HEK293 (cell line): Measurements from ENCODE around the gene NCKAP5.
A peak's percentile ranks its signal among the peaks of the same experiment; 100 is the strongest.

ENCODE experiments used
- CTCF ChIA-PET: fragments of 350-600 bp; formaldehyde crosslinking; extraction: SDS; loops from one replicate; lab custom pipeline; 2021; ENCODE audit warnings: antibody characterized with exemption; lab: Yijun Ruan, JAX
- POLR2A ChIA-PET: fragments of 300-600 bp; formaldehyde crosslinking; extraction: SDS; loops from one replicate; lab custom pipeline; 2020; ENCODE audit warnings: antibody characterized with exemption, inconsistent platforms; lab: Yijun Ruan, JAX
- H3K27ac ChIP-seq: fragments of 200-500 bp; sonication (Bioruptor generic); 2 replicates; pipeline ENCODE4 v1.5.1; 2014; ENCODE audit warnings: low read depth, low read length, control low read depth, inconsistent platforms; ENCODE audit errors: extremely low read depth
- H3K36me3 ChIP-seq, 2 experiments: fragments of 200-500 bp in 1 of 2; sonication (Bioruptor generic) in 1 of 2; 1 replicate in 1 of 2; 2 replicates in 1 of 2; pipeline ENCODE4 v1.5.1; 2014 to 2017; ENCODE audit warnings: inconsistent platforms in 2 of 2, low read length in 2 of 2; ENCODE audit not compliant: control insufficient read depth in 2 of 2, insufficient read depth in 1 of 2
- H3K4me1 ChIP-seq: fragments of 200-500 bp; sonication (Bioruptor generic); 2 replicates; pipeline ENCODE4 v1.5.1; 2014; ENCODE audit warnings: mild to moderate bottlenecking, low read length, inconsistent platforms; ENCODE audit not compliant: control insufficient read depth, insufficient read depth
- H3K4me3 ChIP-seq: 2 replicates; pipeline ENCODE4 v1.5.1; 2011; ENCODE audit warnings: low read depth, mild to moderate bottlenecking, control low read depth, low read length, moderate library complexity
- H3K9me3 ChIP-seq: fragments of 200-500 bp; sonication (Bioruptor generic); 2 replicates; pipeline ENCODE4 v1.5.1; 2014; ENCODE audit warnings: low read depth, low read length, inconsistent platforms; ENCODE audit not compliant: control insufficient read depth, insufficient read depth
- BCL11B ChIP-seq: fragments of 450-650 bp; formaldehyde crosslinking; IDR thresholded peaks from 2 replicates; pipeline ENCODE4 v1.5.1; 2016; ENCODE audit warnings: low read depth, missing biosample characterization, missing genetic modification characterization
- REPIN1 ChIP-seq: fragments of 450-650 bp; formaldehyde crosslinking; IDR thresholded peaks from 2 replicates; pipeline ENCODE4 v1.5.1; 2017; ENCODE audit warnings: missing biosample characterization, missing genetic modification characterization, low read depth
- WT1 ChIP-seq: fragments of 450-650 bp; formaldehyde crosslinking; IDR thresholded peaks from 2 replicates; pipeline ENCODE4 v1.5.1; 2016; ENCODE audit warnings: missing biosample characterization, missing genetic modification characterization
- ZBTB7A ChIP-seq: fragments of 450-650 bp; formaldehyde crosslinking; IDR thresholded peaks from 2 replicates; pipeline ENCODE4 v1.5.1; 2016; ENCODE audit warnings: low read depth, missing biosample characterization, missing genetic modification characterization
- ZNF10 ChIP-seq: fragments of 450-650 bp; formaldehyde crosslinking; IDR thresholded peaks from 2 replicates; pipeline ENCODE4 v1.5.1; 2017; ENCODE audit warnings: missing biosample characterization, missing genetic modification characterization
- ZNF184 ChIP-seq: fragments of 450-650 bp; IDR thresholded peaks from 2 replicates; pipeline ENCODE4 v1.5.1; 2018; ENCODE audit warnings: missing biosample characterization, mild to moderate bottlenecking, missing genetic modification characterization
- ZNF214 ChIP-seq: fragments of 450-650 bp; formaldehyde crosslinking; IDR thresholded peaks from 2 replicates; pipeline ENCODE4 v1.5.1; 2017; ENCODE audit warnings: missing biosample characterization, mild to moderate bottlenecking, missing genetic modification characterization, borderline replicate concordance
- ZNF266 ChIP-seq: fragments of 450-650 bp; formaldehyde crosslinking; IDR thresholded peaks from 2 replicates; pipeline ENCODE4 v1.5.1; 2016; ENCODE audit warnings: missing biosample characterization, missing genetic modification characterization, low read depth
- ZNF701 ChIP-seq: fragments of 450-650 bp; formaldehyde crosslinking; IDR thresholded peaks from 2 replicates; pipeline ENCODE4 v1.5.1; 2016; ENCODE audit warnings: missing biosample characterization, missing genetic modification characterization
- TF ChIP-seq, protein P1 (sequence below): fragments of 450-650 bp; formaldehyde crosslinking; IDR thresholded peaks from 2 replicates; pipeline ENCODE4 v1.5.1; 2016; ENCODE audit warnings: missing biosample characterization, missing genetic modification characterization
- TF ChIP-seq, protein P2 (sequence below): fragments of 450-650 bp; formaldehyde crosslinking; IDR thresholded peaks from 2 replicates; pipeline ENCODE4 v1.5.1; 2017; ENCODE audit warnings: missing biosample characterization, missing genetic modification characterization
- TF ChIP-seq, protein P3 (sequence below): fragments of 450-650 bp; formaldehyde crosslinking; IDR thresholded peaks from 2 replicates; pipeline ENCODE4 v1.5.1; 2016; ENCODE audit warnings: missing biosample characterization, missing genetic modification characterization
- TF ChIP-seq, protein P4 (sequence below): fragments of 450-650 bp; formaldehyde crosslinking; IDR thresholded peaks from 2 replicates; pipeline ENCODE4 v1.5.1; 2016; ENCODE audit warnings: missing biosample characterization, missing genetic modification characterization
- TF ChIP-seq, protein P5 (sequence below): fragments of 450-650 bp; formaldehyde crosslinking; IDR thresholded peaks from 2 replicates; pipeline ENCODE4 v1.5.1; 2017; ENCODE audit warnings: missing biosample characterization, missing genetic modification characterization
- TF ChIP-seq, protein P6 (sequence below): fragments of 450-650 bp; formaldehyde crosslinking; optimal IDR thresholded peaks from 2 replicates; pipeline ENCODE3; 2016; ENCODE audit warnings: missing biosample characterization, mild to moderate bottlenecking, missing genetic modification characterization

Gene NCKAP5

DNA sequence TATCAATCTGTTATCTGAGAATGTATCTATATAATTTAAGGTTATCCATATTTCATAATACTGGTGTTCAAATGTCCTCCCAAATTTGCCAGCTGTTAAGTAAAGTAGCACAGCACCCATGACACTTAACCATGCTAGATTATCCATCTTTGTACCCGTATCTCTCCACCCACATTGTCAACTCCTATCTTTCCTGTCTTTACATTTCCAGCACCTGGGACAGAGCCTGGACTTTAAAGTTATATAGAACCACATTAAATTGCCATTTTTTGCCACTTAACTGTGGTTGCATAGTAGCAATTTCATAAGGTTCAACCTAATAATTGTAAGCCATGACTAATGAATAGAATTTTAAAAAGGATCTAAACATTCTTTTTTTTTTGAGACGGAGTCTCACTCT, 226.7 kb downstream of the NCKAP5 start:
- TF ChIP-seq, protein P1, sequence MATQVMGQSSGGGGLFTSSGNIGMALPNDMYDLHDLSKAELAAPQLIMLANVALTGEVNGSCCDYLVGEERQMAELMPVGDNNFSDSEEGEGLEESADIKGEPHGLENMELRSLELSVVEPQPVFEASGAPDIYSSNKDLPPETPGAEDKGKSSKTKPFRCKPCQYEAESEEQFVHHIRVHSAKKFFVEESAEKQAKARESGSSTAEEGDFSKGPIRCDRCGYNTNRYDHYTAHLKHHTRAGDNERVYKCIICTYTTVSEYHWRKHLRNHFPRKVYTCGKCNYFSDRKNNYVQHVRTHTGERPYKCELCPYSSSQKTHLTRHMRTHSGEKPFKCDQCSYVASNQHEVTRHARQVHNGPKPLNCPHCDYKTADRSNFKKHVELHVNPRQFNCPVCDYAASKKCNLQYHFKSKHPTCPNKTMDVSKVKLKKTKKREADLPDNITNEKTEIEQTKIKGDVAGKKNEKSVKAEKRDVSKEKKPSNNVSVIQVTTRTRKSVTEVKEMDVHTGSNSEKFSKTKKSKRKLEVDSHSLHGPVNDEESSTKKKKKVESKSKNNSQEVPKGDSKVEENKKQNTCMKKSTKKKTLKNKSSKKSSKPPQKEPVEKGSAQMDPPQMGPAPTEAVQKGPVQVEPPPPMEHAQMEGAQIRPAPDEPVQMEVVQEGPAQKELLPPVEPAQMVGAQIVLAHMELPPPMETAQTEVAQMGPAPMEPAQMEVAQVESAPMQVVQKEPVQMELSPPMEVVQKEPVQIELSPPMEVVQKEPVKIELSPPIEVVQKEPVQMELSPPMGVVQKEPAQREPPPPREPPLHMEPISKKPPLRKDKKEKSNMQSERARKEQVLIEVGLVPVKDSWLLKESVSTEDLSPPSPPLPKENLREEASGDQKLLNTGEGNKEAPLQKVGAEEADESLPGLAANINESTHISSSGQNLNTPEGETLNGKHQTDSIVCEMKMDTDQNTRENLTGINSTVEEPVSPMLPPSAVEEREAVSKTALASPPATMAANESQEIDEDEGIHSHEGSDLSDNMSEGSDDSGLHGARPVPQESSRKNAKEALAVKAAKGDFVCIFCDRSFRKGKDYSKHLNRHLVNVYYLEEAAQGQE (tag by site-specific recombination) = peak; percentile 85
- TF ChIP-seq, protein P2, sequence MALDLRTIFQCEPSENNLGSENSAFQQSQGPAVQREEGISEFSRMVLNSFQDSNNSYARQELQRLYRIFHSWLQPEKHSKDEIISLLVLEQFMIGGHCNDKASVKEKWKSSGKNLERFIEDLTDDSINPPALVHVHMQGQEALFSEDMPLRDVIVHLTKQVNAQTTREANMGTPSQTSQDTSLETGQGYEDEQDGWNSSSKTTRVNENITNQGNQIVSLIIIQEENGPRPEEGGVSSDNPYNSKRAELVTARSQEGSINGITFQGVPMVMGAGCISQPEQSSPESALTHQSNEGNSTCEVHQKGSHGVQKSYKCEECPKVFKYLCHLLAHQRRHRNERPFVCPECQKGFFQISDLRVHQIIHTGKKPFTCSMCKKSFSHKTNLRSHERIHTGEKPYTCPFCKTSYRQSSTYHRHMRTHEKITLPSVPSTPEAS (tag by site-specific recombination) = no peak
- no peak overlapping the region for H3K4me3 ChIP-seq
- H3K27ac ChIP-seq = no peak overlapping the region
- H3K4me1 ChIP-seq = no peaks in the 10 kb centered on the region
- H3K9me3 ChIP-seq = no peaks in the 10 kb centered on the region
- POLR2A ChIA-PET = no interaction called here
- CTCF ChIA-PET = interaction anchor here (1.0 kb wide), 1 partner anchor 438 kb away, joined by 3 read pairs; no protein-coding TSS in a partner anchor
- no peaks in the 10 kb centered on the region for H3K36me3 ChIP-seq

DNA sequence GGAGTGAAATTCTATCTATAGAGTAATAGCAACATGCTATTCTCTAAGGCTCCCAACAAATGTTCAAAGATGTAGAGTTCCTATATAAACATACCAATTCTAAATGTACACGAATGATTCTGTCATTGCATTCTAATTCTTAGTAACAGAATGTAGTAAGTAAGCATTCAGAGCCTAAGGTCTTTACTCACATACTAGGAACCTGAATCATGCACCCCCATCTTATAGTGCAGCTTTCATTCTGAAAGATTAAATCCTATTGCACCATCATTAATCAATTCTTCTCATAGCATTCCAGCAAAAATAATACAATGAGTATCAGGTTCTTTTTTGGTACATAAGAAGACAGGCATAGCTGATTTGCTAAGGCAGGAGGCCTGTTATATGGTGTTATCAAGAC, 230.0 kb downstream of the NCKAP5 start:
- Histone ChIP-seq H3K36me3 (no peaks in the 10 kb centered on the region), H3K9me3 (no peaks in the 10 kb centered on the region), H3K27ac (no peak overlapping the region), H3K4me1 (no peaks in the 10 kb centered on the region), H3K4me3 (no peak overlapping the region)
- POLR2A ChIA-PET = no interaction called here
- CTCF ChIA-PET = no interaction called here
- no peak for TF ChIP-seq WT1 (tag by site-specific recombination)

DNA sequence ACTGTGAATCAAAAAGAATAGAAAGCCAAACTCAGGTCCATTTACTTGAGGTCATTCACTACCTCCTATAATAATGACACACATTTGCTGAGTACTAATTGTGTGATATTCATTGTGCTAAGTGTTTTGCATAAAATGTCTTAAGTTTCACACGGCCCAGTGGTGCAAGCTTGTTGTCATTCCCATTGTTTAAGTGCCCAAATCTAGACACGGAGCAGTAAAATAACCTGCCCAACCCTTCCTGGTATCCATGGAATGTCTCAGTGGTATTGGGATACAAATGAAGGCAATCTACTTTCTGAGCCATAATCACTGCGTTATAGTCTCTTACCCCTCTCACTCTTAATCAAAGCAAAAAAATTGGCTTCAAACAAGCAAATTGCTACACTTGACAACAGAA, 233.3 kb downstream of the NCKAP5 start:
- Histone ChIP-seq H3K9me3 (no peaks in the 10 kb centered on the region), H3K4me1 (peaks cover 10% of the 10 kb centered on the region; the same call in 1 of the 2 replicates), H3K27ac (no peak overlapping the region), H3K4me3 (no peak overlapping the region), H3K36me3 (no peaks in the 10 kb centered on the region)
- POLR2A ChIA-PET = no interaction called here
- TF ChIP-seq REPIN1 (tag by site-specific recombination) (no peak), ZNF10 (tag by site-specific recombination) (no peak), ZNF266 (tag by site-specific recombination) (no peak), ZNF184 (no peak), BCL11B (no peak), ZNF214 (tag by site-specific recombination) (no peak), ZNF701 (tag by site-specific recombination) (no peak), ZBTB7A (tag by site-specific recombination) (no peak)
- TF ChIP-seq, protein P3, sequence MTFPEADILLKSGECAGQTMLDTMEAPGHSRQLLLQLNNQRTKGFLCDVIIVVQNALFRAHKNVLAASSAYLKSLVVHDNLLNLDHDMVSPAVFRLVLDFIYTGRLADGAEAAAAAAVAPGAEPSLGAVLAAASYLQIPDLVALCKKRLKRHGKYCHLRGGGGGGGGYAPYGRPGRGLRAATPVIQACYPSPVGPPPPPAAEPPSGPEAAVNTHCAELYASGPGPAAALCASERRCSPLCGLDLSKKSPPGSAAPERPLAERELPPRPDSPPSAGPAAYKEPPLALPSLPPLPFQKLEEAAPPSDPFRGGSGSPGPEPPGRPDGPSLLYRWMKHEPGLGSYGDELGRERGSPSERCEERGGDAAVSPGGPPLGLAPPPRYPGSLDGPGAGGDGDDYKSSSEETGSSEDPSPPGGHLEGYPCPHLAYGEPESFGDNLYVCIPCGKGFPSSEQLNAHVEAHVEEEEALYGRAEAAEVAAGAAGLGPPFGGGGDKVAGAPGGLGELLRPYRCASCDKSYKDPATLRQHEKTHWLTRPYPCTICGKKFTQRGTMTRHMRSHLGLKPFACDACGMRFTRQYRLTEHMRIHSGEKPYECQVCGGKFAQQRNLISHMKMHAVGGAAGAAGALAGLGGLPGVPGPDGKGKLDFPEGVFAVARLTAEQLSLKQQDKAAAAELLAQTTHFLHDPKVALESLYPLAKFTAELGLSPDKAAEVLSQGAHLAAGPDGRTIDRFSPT (tag by site-specific recombination) = no peak
- TF ChIP-seq, protein P4, sequence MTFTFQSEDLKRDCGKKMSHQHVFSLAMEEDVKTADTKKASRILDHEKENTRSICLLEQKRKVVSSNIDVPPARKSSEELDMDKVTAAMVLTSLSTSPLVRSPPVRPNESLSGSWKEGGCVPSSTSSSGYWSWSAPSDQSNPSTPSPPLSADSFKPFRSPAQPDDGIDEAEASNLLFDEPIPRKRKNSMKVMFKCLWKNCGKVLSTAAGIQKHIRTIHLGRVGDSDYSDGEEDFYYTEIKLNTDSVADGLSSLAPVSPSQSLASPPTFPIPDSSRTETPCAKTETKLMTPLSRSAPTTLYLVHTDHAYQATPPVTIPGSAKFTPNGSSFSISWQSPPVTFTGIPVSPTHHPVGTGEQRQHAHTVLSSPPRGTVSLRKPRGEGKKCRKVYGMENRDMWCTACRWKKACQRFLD (tag by site-specific recombination) = no peak
- TF ChIP-seq, protein P5, sequence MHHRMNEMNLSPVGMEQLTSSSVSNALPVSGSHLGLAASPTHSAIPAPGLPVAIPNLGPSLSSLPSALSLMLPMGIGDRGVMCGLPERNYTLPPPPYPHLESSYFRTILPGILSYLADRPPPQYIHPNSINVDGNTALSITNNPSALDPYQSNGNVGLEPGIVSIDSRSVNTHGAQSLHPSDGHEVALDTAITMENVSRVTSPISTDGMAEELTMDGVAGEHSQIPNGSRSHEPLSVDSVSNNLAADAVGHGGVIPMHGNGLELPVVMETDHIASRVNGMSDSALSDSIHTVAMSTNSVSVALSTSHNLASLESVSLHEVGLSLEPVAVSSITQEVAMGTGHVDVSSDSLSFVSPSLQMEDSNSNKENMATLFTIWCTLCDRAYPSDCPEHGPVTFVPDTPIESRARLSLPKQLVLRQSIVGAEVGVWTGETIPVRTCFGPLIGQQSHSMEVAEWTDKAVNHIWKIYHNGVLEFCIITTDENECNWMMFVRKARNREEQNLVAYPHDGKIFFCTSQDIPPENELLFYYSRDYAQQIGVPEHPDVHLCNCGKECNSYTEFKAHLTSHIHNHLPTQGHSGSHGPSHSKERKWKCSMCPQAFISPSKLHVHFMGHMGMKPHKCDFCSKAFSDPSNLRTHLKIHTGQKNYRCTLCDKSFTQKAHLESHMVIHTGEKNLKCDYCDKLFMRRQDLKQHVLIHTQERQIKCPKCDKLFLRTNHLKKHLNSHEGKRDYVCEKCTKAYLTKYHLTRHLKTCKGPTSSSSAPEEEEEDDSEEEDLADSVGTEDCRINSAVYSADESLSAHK (tag by site-specific recombination) = no peak
- TF ChIP-seq, protein P6, sequence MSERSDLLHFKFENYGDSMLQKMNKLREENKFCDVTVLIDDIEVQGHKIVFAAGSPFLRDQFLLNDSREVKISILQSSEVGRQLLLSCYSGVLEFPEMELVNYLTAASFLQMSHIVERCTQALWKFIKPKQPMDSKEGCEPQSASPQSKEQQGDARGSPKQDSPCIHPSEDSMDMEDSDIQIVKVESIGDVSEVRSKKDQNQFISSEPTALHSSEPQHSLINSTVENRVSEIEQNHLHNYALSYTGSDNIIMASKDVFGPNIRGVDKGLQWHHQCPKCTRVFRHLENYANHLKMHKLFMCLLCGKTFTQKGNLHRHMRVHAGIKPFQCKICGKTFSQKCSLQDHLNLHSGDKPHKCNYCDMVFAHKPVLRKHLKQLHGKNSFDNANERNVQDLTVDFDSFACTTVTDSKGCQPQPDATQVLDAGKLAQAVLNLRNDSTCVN (tag by site-specific recombination) = no peak
- CTCF ChIA-PET = no interaction called here
